OCI-LY3 (cell line): ENCODE data around the gene ADAMTS15.

ENCODE experiments used
- EZH2phosphoT487 ChIP-seq: fragments of 200-600 bp; shearing (Covaris generic); IDR thresholded peaks from 2 replicates; pipeline ENCODE4 v1.6.1; 2018; ENCODE audit warnings: antibody characterized with exemption, mixed run types, low read depth
- TF ChIP-seq, protein P1 (sequence below): fragments of 200-600, 300-600 bp; sonication (generic); IDR thresholded peaks from 2 replicates; pipeline ENCODE4 v1.5.1; 2014; ENCODE audit warnings: antibody characterized with exemption, low read length, low read depth

DNA sequence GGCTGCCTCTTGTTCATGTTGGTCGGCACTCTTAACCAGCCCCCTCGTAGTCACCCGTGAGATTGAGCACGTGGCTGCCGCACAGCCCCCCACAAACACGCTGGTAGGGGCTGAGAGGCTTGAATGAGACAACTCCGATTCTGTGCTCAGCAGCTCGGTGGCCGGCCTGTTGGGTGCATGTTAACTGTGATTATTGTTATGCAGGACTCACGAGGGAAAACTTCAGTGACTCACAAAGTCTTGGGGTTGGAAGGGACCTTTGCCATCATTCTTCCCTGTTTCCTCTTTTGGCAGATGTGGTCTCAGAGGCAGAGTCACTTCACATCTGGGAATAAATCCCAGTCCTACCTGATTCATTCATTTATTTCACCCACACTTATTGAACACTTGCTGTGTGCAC, 75.2 kb downstream of the ADAMTS15 start:
- TF ChIP-seq, protein P1, sequence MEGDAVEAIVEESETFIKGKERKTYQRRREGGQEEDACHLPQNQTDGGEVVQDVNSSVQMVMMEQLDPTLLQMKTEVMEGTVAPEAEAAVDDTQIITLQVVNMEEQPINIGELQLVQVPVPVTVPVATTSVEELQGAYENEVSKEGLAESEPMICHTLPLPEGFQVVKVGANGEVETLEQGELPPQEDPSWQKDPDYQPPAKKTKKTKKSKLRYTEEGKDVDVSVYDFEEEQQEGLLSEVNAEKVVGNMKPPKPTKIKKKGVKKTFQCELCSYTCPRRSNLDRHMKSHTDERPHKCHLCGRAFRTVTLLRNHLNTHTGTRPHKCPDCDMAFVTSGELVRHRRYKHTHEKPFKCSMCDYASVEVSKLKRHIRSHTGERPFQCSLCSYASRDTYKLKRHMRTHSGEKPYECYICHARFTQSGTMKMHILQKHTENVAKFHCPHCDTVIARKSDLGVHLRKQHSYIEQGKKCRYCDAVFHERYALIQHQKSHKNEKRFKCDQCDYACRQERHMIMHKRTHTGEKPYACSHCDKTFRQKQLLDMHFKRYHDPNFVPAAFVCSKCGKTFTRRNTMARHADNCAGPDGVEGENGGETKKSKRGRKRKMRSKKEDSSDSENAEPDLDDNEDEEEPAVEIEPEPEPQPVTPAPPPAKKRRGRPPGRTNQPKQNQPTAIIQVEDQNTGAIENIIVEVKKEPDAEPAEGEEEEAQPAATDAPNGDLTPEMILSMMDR, result no peak
- no peak for TF ChIP-seq EZH2phosphoT487
